Measurements from ENCODE around the gene ZDHHC14. TPM values are rescaled to one million over a fixed set of nuclear protein-coding genes. Genes with fewer than 3 reads are reported as not detected.

ZDHHC14 gene
- total RNA-seq, 4 donors from 2014 or later: 6.5 to 10.4 (median 8.0) TPM

GRCh38 chr6:157411368-157411767, 30.4 kb downstream of the ZDHHC14 start:
- TF ChIP-seq CTCF (IDR thresholded peaks at IDR 0.05; ENCODE audit: low read depth): no peak

- TF ChIP-seq CTCF (IDR thresholded peaks at IDR 0.05; ENCODE audit: low read depth): no peak
These were observed 31.8 kb downstream of the ZDHHC14 start for GRCh38 chr6:157412791-157413190.

GRCh38 chr6:157420497-157420896, 39.5 kb downstream of the ZDHHC14 start:
- TF ChIP-seq CTCF (IDR thresholded peaks at IDR 0.05; ENCODE audit: low read depth): no peak

- TF ChIP-seq CTCF (IDR thresholded peaks at IDR 0.05; ENCODE audit: low read depth): no peak
These were observed 43.6 kb downstream of the ZDHHC14 start for GRCh38 chr6:157424491-157425020.

GRCh38 chr6:157427969-157428368, 47.0 kb downstream of the ZDHHC14 start:
- TF ChIP-seq CTCF (IDR thresholded peaks at IDR 0.05; ENCODE audit: low read depth): no peak

GRCh38 chr6:157428427-157429202, 47.6 kb downstream of the ZDHHC14 start:
- no peak for TF ChIP-seq CTCF (IDR thresholded peaks at IDR 0.05; ENCODE audit: low read depth)

- no peak for TF ChIP-seq CTCF (IDR thresholded peaks at IDR 0.05; ENCODE audit: low read depth)
These were observed 48.3 kb downstream of the ZDHHC14 start for GRCh38 chr6:157429248-157429647.
